Karpas-422 (cell line): ENCODE measurements around the gene DENND4C. TPM values are rescaled to one million over a fixed set of nuclear protein-coding genes. Genes with fewer than 3 reads are reported as not detected.
A peak's percentile ranks its signal among the peaks of the same experiment; 100 is the strongest.
"Not testable (repeated sequence)": the region's sequence is repeated elsewhere in the genome, so short reads cannot be mapped to it uniquely, and the experiment has no call there.

Experiments used
- DNase-seq: peaks from one replicate; pipeline ENCODE4 v3.0.0-alpha.2; 2015
- H2AFZ ChIP-seq: fragments of 200-600 bp; sonication (generic); 2 replicates; pipeline ENCODE4 v1.6.1; 2014; ENCODE audit warnings: antibody characterized with exemption, low read length, mixed read lengths
- H3K27ac ChIP-seq: fragments of 200-600 bp; sonication (generic); 2 replicates; pipeline ENCODE4 v1.5.1; 2014; ENCODE audit warnings: mild to moderate bottlenecking, low read length, moderate library complexity
- H3K27me3 ChIP-seq: fragments of 200-600 bp; sonication (generic); 2 replicates; pipeline ENCODE4 v1.6.1; 2014; ENCODE audit warnings: low read length, mixed read lengths
- H3K36me3 ChIP-seq: fragments of 200-600 bp; sonication (generic); 2 replicates; pipeline ENCODE4 v1.6.1; 2014; ENCODE audit warnings: low read length, mixed read lengths; ENCODE audit not compliant: insufficient read depth
- H3K4me1 ChIP-seq: fragments of 200-600 bp; sonication (generic); 2 replicates; pipeline ENCODE4 v1.6.1; 2014; ENCODE audit warnings: mild to moderate bottlenecking, low read length, mixed read lengths
- H3K4me2 ChIP-seq: fragments of 200-600 bp; sonication (generic); 2 replicates; pipeline ENCODE4 v1.6.1; 2014; ENCODE audit warnings: low read length, low read depth, mild to moderate bottlenecking; ENCODE audit not compliant: poor library complexity, severe bottlenecking
- H3K4me3 ChIP-seq: fragments of 200-600 bp; sonication (generic); 2 replicates; pipeline ENCODE4 v1.5.1; 2014; ENCODE audit warnings: mild to moderate bottlenecking, antibody characterized with exemption, low read length, mixed read lengths
- H3K79me2 ChIP-seq: fragments of 200-600 bp; sonication (generic); 2 replicates; pipeline ENCODE4 v1.6.1; 2014; ENCODE audit warnings: mild to moderate bottlenecking, low read length, mixed read lengths
- H3K9ac ChIP-seq: fragments of 200-600 bp; sonication (generic); 2 replicates; pipeline ENCODE4 v1.6.0; 2014; ENCODE audit warnings: low read length
- H3K9me2 ChIP-seq: fragments of 200-600 bp; sonication (generic), shearing (Covaris generic); replicated peaks from 2 replicates; pipeline ENCODE4 v1.6.0; 2014; ENCODE audit warnings: mild to moderate bottlenecking, low read length, moderate library complexity; ENCODE audit not compliant: insufficient read depth
- H3K9me3 ChIP-seq: fragments of 300-700, 200-600 bp; sonication (generic); 2 replicates; pipeline ENCODE4 v1.6.1; 2014; ENCODE audit warnings: low read length, mixed read lengths
- H4K20me1 ChIP-seq: fragments of 200-600 bp; sonication (generic); 2 replicates; pipeline ENCODE4 v1.6.1; 2014; ENCODE audit warnings: mild to moderate bottlenecking, antibody characterized with exemption, low read length, low read depth; ENCODE audit not compliant: insufficient read depth
- total RNA-seq: library from RNA; depleted of rRNA; stranded (reverse); fragments of >200 nt; shearing (Covaris generic); gene quantifications from 2 replicates; pipeline ENCODE4 v1.2.3, GENCODE V29; 2014; ENCODE audit warnings: low replicate concordance

The DENND4C gene
- total RNA-seq, 1 experiment from 2014 or later = 42.8 TPM

DNA sequence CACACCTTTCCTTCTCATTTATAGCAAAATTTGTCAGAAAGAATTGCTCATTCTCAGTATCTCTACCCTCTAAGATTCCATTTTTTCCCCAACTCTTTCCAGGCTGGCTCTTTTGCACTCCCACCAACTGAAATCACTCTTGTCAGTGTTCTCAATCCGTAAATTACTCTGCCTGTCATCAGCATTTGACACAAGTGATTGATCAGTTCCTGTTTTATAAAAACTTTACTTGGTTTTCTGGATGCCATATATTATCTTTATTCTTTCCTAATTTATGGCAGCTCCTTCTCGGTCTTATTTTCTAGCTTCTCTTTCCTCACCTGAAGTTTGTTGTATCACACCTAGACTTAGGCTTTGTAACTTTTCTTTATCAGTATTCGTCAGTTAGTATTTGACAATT lies 16.4 kb downstream of the DENND4C start:
- Histone ChIP-seq H2AFZ (no peak overlapping the region), H3K9me2 (no peaks in the 10 kb centered on the region), H3K4me1 (peaks cover 21% of the 10 kb centered on the region), H3K27ac (no peak overlapping the region), H3K36me3 (no peaks in the 10 kb centered on the region), H3K9ac (no peak overlapping the region), H3K27me3 (no peaks in the 10 kb centered on the region), H3K9me3 (no peaks in the 10 kb centered on the region), H3K4me2 (no peak overlapping the region), H4K20me1 (no peaks in the 10 kb centered on the region; the same call in 1 of the 2 replicates), H3K79me2 (peaks cover 98% of the 10 kb centered on the region), H3K4me3 (no peak overlapping the region)
- DNase-seq = no peak

DNA sequence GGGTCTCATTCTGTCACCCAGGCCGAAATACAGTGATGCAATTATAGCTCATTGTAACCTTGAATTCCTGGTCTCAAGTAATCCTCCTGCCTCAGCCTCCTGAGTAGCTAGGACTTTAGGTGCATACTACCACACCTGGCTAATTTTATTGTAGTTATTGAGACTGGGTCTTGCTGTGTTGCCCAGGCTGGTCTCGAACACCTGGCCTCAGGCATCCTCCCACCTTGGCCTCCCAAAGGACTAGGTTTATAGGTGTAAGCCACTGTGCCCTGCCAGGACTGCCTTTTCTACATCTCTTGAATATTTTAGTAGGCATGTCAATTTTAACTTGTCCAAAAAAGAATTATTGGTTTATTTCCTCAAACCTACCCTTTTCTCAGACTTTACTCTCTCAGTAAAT lies 16.9 kb downstream of the DENND4C start:
- Histone ChIP-seq H3K4me2 (no peak overlapping the region), H3K9ac (no peak overlapping the region), H3K79me2 (peaks cover 98% of the 10 kb centered on the region), H3K27me3 (no peaks in the 10 kb centered on the region), H3K9me2 (no peaks in the 10 kb centered on the region), H3K4me1 (peaks cover 24% of the 10 kb centered on the region), H3K4me3 (no peak overlapping the region), H3K27ac (no peak overlapping the region), H4K20me1 (no peaks in the 10 kb centered on the region; the same call in 1 of the 2 replicates), H3K9me3 (no peaks in the 10 kb centered on the region), H2AFZ (no peak overlapping the region), H3K36me3 (no peaks in the 10 kb centered on the region)
- DNase-seq = no peak

DNA sequence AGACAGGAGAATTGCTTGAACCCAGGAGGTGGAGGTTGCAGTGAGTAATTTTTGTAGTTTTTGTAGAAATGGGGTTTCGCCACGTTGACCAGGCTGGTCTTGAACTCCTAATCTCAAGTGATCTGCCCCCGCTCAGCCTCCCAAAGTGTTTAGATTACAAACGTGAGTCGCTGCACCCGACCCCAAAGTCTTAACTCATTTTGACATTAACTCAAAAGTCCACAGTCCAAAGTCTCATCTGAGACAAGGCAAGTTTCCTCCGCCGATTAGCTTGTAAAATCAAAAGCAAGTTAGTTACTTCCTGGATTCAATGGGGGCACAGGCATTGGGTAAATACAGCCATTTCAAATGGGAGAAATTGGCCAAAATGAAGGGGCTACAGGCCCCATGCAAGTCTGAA lies 19.9 kb downstream of the DENND4C start:
- peaks cover 98% of the 10 kb centered on the region for H3K79me2 ChIP-seq
- H3K27me3 ChIP-seq, H3K9me3 ChIP-seq, H3K36me3 ChIP-seq, DNase-seq, H2AFZ ChIP-seq, H3K27ac ChIP-seq, H3K9me2 ChIP-seq, H3K4me3 ChIP-seq, H4K20me1 ChIP-seq, H3K9ac ChIP-seq: not testable (repeated sequence)
- peak overlapping the region; percentile 56 for H3K4me2 ChIP-seq
- peaks cover 24% of the 10 kb centered on the region for H3K4me1 ChIP-seq

DNA sequence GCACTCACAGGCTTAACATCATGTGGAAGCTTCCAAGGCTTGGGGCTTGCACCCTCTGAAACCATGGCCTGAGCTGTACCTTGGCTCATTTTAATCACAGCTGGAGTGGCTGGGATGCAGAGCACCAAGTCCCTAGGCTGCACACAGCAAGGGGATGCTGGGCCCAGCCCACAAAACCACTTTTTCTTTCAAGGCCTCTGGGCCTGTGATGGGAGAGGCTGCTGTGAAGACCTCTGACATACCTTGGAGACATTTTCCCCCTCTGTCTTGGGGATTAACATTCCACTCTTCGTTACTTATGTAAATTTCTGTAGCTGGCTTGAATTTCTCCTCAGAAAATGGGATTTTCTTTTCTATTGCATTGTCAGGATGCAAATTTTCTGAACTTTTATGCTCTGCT lies 20.7 kb downstream of the DENND4C start:
- H3K36me3 ChIP-seq, H3K4me3 ChIP-seq, H3K9me2 ChIP-seq, H3K27me3 ChIP-seq, H2AFZ ChIP-seq, H3K9me3 ChIP-seq, H4K20me1 ChIP-seq: not testable (repeated sequence)
- Histone ChIP-seq H3K9ac (peak overlapping the region; percentile 24; the same call in 1 of the 2 replicates), H3K79me2 (peaks cover 98% of the 10 kb centered on the region), H3K4me1 (peaks cover 24% of the 10 kb centered on the region), H3K4me2 (peak overlapping the region; percentile 56), H3K27ac (peak overlapping the region; percentile 58)
- peak; percentile 42 for DNase-seq

DNA sequence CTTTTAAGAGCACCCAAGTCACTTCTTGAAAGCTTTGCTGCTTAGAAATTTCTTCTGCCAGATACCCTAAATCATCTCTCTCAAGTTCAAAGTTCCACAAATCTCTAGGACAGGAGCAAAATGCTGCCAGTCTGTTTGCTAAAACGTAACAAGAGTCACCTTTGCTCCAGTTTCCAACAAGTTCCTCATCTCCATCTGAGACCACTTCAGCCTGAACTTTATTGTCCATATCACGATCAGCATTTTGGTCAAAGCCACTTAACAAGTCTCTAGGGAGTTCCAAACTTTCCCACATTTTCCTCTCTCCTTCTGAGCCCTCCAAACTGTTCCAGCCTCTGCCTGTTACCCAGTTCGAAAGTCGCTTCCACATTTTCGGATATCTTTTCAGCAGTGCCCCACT lies 21.1 kb downstream of the DENND4C start:
- DNase-seq = peak; percentile 14
- peak overlapping the region; percentile 24; the same call in 1 of the 2 replicates for H3K9ac ChIP-seq
- H3K27ac ChIP-seq = peak overlapping the region; percentile 58
- H3K9me3 ChIP-seq, H3K4me3 ChIP-seq, H4K20me1 ChIP-seq, H3K36me3 ChIP-seq, H3K9me2 ChIP-seq, H3K27me3 ChIP-seq, H2AFZ ChIP-seq: not testable (repeated sequence)
- peaks cover 94% of the 10 kb centered on the region for H3K79me2 ChIP-seq
- H3K4me2 ChIP-seq = peak overlapping the region; percentile 56
- peaks cover 24% of the 10 kb centered on the region for H3K4me1 ChIP-seq

DNA sequence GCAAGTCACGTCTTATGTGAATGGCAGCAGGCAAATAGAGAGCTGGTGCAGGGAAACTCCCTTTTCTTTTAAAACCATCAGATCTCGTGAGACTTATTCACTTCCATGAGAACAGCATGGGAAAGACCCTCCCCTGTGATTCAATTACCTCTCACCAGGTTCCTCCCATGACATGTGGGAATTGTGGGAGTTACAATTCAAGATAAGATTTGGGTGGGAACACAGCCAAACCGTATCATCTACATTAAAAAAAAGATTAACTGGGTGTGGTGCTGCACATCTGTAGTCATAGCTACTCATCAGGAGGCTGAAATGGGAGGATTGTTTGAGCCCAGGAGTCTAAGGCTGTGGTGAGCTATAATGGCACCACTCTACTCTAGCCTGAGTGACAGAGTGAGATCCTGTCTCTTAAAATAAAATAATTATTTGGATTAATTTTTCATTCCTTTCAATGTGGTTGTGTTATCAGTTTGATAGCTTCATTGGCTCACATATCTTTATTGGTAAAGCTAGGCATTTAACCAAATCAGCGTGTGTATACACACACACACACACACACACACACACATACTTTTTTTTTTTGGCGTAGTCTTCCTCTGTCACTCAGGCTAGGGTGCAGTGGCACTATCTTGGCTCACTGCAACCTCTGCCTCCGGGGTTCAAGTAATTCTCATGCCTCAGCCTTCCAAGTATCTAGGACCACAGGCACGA lies 21.8 kb downstream of the DENND4C start:
- Histone ChIP-seq H3K4me2 (no peak overlapping the region), H3K79me2 (peaks cover 91% of the 10 kb centered on the region)

DNA sequence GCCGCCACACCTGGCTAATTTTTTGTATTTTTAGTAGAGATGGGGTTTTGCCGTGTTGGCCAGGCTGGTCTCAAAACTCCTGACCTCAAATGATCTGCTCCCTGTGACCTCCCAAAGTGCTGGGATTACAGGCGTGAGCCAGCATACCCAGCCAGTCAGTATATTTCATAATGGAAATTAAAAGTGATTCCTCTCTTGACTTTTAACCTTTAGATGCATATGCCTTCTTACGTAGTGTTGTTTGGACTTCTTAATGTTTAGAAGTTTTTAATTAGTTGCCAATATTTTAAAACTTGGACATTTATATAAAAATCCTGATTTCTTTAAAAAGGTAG lies 22.4 kb downstream of the DENND4C start:
- no peaks in the 10 kb centered on the region for H3K9me3 ChIP-seq
- no peaks in the 10 kb centered on the region for H3K9me2 ChIP-seq
- no peaks in the 10 kb centered on the region for H3K27me3 ChIP-seq
- H3K4me2 ChIP-seq = no peak overlapping the region
- no peaks in the 10 kb centered on the region for H3K36me3 ChIP-seq
- H4K20me1 ChIP-seq = no peaks in the 10 kb centered on the region; the same call in 1 of the 2 replicates
- H3K27ac ChIP-seq = no peak overlapping the region
- H3K9ac ChIP-seq = no peak overlapping the region
- no peak for DNase-seq
- no peak overlapping the region for H3K4me3 ChIP-seq
- H3K79me2 ChIP-seq = peaks cover 91% of the 10 kb centered on the region
- no peak overlapping the region for H2AFZ ChIP-seq
- H3K4me1 ChIP-seq = peaks cover 24% of the 10 kb centered on the region

More for the DNA sequence above, 21.8 kb downstream of the DENND4C start:
- Histone ChIP-seq H3K4me1 (peaks cover 24% of the 10 kb centered on the region), H3K9me3 (no peaks in the 10 kb centered on the region), H3K4me3 (no peak overlapping the region), H2AFZ (no peak overlapping the region), H3K9me2 (no peaks in the 10 kb centered on the region), H3K9ac (no peak overlapping the region), H3K27ac (no peak overlapping the region), H3K27me3 (no peaks in the 10 kb centered on the region), H4K20me1 (no peaks in the 10 kb centered on the region; the same call in 1 of the 2 replicates), H3K36me3 (no peaks in the 10 kb centered on the region)
- DNase-seq = peak; percentile 33

DNA sequence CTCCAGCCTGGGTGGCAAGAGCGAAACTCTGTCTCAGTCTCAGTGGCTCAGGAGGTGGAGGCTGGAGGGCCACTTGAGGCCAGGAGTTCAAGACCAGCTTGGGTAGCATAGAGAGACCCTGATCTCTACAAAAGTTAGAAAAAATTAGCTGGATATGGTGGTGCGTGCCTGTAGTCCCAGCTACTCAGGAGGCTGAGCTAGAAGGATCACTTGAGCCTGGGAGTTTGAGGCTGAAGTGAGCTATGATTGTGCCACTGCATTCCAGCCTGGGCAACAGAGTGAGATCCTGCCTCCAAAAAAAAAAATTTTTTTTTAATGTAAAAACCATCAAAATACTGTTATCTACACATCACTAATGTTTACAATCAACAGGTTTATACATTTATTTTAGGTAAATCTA lies 24.6 kb downstream of the DENND4C start:
- DNase-seq = no peak
- Histone ChIP-seq H3K27ac (no peak overlapping the region), H3K4me1 (peaks cover 21% of the 10 kb centered on the region), H3K9me3 (no peaks in the 10 kb centered on the region), H3K79me2 (peaks cover 88% of the 10 kb centered on the region), H3K9me2 (no peaks in the 10 kb centered on the region), H3K27me3 (no peaks in the 10 kb centered on the region), H4K20me1 (no peaks in the 10 kb centered on the region; the same call in 1 of the 2 replicates), H3K4me3 (no peak overlapping the region), H3K36me3 (no peaks in the 10 kb centered on the region), H2AFZ (no peak overlapping the region), H3K4me2 (no peak overlapping the region), H3K9ac (no peak overlapping the region)
